GM19395 (cell line): ENCODE results near the gene PLCB2.

Source experiments
- ATAC-seq: cut with Tn5 transposase; IDR thresholded peaks from one replicate; pipeline ENCODE4 v1.9.1; 2021; ENCODE audit warnings: mild to moderate bottlenecking, moderate library complexity; ENCODE audit not compliant: unreplicated experiment

PLCB2 gene

DNA sequence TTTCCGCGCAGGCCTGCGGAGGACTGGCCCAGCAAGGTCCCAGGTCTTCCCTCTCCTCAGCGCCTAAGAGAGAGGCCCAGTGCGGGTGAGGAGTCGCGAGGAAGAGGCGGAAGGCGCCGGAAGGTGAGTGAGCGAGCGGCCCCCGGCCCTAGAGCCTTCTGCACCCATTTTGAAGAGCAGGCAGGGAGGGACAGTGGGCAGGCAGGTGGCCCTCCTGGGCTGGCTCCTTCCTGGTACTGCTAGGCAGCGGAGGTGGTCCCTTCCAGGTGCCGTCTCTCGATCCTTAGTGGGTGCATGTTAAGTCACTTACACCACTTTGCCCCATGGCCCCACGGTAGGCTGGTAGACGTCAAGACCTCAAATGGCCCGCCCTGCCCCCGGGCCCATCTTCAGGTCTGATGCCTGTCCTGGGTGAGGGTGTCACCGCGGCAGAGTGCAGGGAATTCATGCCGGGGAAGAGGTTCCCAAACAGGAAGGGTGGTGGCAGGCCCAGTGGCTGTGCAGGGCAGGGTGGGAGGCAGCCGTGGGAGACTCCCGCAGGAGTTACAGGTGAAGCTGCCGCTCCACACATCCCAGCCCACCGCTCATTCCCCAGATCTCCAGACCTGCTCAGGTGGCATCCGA lies 54.5 kb downstream of the PLCB2 start:
- no peak for ATAC-seq

DNA sequence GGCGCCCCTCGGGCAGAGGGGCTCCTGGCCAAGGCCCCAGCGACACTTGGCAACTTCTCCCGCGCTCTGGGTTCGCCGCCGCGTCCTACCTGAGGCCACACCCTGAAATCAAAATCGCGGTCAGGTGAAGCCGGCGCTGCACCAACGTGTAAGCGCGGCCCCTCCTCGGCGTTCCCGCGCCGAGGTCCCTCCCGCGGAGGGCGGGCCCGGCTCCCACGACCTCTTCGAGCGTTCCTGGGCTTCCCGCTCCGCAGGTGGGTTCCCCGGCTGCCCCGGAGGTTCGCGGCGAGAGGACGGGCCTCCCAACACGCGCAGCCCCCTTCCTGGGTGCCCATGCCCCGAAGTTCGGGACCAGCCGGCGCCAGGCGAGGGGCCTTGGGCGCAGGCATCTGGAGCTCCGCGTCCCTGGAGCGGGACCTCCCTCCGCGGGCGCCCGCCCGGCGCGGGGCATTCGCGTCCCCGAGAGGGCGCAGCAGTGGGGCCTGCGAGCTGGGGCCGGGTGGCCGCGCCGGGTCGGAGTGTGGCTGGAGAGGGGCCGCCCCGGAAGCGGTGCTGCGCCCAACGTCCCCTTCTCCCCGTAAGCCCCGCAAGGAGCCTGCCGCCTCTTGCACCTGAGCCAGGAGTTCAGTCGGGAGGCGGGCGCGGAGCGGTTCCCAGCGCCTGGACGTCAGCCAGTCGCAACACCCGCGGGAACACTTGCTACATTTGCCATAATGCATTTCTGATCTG lies 55.1 kb downstream of the PLCB2 start:
- no peak for ATAC-seq

GRCh38 chr15:40252141-40252437 lies 55.6 kb downstream of the PLCB2 start:
- ATAC-seq, result no peak

GRCh38 chr15:40251486-40252140 lies 56.1 kb downstream of the PLCB2 start:
- ATAC-seq, result no peak

DNA sequence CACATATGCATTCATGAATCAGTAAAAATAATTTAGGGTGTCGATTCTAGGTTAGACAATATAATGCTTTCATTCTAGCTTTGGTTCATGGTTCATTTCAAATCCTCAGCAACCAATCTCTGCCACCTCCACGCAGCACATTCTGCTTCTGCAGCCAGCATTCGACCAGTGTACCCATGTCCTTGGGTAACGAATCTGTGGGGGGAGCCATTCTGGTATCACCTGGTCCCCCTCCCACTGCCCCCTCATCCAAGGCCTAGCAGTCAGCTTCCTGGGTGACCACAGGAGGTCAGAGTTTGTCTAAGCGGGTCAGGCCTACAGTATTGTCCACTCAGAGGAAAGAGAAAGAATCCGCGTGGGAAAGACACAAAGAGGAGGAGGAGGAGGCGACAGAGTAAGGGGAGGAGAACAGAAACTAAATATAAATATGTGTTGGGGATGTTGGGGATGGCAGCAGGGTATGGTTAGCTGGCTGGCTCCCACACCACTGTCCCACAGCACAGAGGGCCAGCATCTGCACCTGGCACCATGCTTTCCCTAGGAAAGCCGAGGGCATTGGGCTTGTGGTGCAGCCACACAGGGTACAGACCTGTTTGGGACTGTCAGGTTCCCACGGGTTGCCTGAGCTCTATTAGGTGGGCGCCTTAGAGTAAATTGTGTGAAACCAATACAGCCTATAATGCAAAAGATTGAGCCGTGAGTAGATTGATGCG lies 56.8 kb downstream of the PLCB2 start:
- ATAC-seq, result no peak

DNA sequence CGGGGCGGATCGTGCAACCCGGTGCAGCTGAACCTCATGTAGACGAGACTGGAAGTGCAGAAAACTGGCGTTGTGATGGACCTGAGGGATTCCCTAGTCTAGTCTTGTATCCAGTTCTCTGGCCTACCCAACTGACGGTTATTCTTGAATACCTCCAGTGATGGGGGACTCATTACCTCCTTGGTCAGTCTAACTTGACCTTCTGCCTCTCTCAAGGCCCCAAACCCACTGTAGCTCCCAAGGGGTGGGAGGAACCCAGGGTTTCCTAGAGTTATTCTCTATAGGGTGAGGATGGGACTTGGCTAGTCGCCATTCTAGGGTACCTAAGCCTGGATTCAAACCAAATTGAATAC lies 57.5 kb downstream of the PLCB2 start:
- no peak for ATAC-seq

DNA sequence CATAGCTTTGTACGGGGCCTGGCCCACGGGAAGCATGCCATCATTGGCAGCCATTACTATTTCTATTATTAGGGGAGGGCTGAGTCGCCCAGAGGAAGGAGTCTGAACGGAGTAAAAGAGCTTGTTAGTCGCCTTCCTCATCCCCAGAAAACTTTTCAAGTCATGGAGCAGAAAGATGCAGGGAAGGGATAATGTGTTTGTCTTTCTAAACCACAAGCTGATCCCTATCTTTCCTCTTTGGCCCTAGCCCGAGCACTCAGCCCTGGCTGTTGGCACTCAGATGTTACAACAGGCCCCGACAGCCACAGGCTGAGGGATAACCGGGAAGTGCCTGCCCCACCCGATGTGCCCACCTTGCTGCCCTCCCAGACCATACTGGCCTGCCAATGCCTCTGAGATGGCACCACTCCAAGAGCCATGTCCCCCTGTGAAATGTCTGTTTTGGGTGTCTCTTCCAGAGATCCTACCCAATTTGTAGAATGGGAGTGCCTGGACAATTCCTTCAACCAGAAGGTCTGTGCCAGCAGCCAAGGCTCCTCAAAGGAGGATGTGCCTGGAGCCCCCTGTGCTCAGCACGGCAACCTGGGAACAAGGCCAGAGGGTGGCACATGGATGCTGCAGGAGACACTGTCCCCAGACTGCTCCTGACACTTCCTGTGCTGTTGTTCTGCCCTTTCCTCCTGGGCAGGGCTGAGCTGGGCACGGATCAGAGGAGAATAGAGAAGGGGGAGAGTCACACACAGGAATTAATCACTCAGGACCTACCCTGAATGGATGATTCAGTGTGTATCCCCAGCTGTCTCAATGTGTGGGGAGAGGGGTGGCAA lies 58.0 kb downstream of the PLCB2 start:
- ATAC-seq, result no peak

- no peak for ATAC-seq
These were observed 59.5 kb downstream of the PLCB2 start for GRCh38 chr15:40248006-40248783.

- no peak for ATAC-seq
These were observed 60.2 kb downstream of the PLCB2 start for GRCh38 chr15:40247406-40247971.

GRCh38 chr15:40246496-40247280 lies 61.0 kb downstream of the PLCB2 start:
- ATAC-seq, result no peak

- ATAC-seq, result no peak
These were observed 61.9 kb downstream of the PLCB2 start for GRCh38 chr15:40245666-40246450.

DNA sequence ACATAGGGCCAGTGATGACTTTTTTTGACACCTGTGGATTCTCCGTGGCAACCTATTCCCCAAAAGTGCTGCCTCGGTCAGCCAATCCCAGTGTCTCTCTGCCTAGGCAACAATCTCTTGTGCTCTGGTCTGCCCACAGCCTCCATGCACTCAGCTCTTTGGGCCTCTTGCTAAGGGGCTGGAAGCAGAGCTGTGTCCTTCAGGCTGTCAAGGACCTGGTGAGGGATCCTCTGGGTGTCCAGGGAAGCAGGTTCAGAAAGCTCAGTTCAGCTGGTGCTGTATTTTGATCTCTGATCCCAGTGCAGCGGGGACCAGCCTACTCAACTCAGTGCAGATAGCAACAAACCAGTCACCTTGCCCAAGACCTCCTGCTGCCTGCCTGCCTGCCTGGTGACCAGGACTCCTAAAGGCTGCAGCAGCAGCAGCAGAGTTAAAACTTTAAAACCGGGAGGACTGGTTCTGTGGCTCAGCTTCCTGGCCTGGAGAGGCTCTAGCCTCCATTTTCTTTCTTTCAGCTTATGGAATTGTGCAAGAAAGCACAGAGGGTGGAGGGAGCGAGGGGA lies 62.7 kb downstream of the PLCB2 start:
- no peak for ATAC-seq

- ATAC-seq, result no peak
These were observed 64.5 kb downstream of the PLCB2 start for GRCh38 chr15:40243126-40243810.

DNA sequence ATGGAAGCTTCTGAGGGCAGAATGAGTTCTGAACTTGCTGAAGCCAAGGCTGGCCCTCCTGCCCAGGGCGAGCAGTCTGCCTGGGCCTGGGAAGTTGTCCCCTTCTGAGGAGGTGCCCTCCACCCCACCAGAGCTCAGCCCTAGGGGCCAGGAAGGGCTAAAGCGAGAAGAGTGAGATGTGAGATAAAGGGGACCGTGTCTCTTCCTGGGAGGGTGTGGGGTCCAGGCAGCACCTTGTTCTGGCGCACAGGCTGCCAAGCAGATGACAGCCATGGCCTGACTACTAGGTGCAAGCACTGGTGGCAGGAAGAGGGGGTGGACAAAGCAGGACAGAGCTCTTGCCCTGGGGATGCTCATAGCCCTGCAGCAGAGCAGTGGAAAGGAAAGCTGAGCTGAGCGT lies 65.1 kb downstream of the PLCB2 start:
- ATAC-seq, result no peak

DNA sequence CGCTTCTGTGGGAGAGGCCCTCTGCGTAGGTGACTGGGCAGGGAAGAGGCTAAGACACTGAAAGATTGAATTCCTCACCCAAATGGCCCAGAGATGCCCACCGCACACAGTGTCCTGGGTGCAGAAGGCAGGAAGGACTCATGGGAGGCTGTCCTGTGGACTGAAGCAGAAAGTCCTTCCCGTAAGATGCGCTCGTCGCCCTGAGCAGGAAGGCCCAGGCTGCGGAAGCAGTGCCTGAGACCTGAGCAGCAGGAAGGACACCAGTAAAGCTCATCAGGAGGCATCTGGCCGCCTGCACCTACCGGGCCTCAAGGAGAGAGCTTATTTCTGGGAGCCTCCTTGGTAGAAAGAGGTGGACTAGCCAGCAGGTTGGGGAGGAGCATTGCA lies 65.5 kb downstream of the PLCB2 start:
- no peak for ATAC-seq

DNA sequence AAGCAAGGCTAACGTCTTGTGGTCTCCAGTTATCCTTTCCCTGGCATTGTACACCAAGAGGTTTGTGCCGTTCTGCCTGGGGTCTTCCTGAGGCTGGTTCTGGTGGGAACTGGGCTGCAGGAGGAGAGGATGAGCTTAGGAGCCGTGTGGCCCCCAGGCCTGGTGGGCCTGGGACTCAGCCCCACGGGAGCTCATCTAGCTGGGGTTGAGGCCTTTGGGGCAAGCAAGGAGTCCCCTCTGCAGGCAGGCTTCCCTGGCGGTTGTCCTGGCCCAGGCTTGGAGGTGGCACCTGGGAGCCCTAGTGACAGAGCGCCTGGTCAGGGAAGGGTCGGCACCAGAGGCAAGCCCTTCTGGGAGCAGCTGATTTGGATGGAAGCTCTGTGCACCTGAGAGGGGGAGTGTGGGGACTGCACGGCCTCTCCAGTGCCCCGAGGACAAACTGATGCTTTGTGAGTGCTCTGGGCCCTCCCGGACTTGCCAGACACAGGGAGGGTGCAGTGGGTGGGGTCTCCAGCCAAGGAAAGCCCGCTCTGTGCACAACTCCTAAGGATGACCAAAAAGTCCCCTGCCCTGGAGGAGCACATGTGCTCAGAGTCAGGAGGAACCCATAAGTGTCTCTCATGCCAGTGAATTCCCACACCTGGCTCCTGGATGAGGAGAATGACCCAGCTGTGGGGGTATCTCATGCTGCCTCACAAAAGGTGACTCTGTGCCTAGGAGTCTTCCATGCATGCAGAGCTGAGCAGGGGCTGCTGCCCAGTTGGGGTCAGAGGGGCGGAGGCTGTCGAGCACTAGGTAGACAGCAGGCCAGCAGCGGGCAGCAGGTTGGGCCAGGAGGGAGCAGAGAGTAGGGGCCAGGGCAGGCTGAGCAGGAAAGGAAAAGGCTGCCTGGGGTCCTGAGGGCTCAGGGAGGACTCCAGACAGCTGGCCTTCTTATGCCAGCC lies 66.2 kb downstream of the PLCB2 start:
- ATAC-seq, result no peak
